ENCODE measurements around the gene RNF213. TPM values are rescaled to one million over a fixed set of nuclear protein-coding genes. Genes with fewer than 3 reads are reported as not detected.

The RNF213 gene
- polyA plus RNA-seq, 1 donor (not counting 4 experiments of a cell fraction or from before 2014, with no cell fraction given): 24.4 TPM

DNA sequence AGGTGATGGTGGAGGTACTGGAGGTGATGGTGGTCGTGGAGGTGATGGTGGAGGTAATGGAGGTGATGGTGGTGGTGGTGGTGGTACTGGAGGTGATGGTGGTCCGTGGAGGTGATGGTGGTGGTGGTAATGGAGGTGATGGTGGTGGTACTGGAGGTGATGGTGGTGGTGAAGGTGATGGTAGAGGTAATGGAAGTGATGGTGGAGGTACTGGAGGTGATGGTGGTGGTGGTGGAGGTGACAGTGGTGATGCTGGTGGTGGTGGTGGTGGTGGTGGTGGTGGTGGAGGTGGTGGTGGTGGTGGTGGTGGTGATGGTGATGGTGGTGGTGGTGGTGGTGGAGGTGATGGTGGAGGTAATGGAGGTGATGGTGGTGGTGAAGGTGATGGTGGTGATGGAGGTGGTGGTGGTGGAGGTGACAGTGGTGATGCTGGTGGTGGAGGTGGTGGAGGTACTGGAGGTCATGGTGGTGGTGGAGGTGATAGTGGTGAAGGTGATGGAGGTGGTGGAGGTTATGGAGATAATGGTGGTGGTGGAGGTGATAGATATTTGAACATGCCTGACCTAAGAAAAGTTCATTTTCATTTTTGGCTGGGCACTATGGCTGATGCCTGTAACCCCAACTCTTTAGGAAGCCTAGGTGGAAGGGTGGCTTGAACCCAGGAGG is 55.0 kb downstream of the RNF213 start:
- Histone ChIP-seq H3K9ac (ENCODE audit: control insufficient read depth, extremely low read depth, insufficient read depth, low read length) (no peak overlapping the region), H3K36me3 (ENCODE audit: control insufficient read depth in 2 of 2, extremely low read depth in 1 of 2, insufficient read depth in 2 of 2, low read length in 2 of 2) (peaks cover 20 to 38% of the 10 kb centered on the region in 2 experiments), H3K9me3 (ENCODE audit: control insufficient read depth, low read depth, low read length) (no peaks in the 10 kb centered on the region), H3K4me1 (ENCODE audit: control insufficient read depth, extremely low read depth, insufficient read depth, low read length) (no peaks in the 10 kb centered on the region), H3K27ac (ENCODE audit: control insufficient read depth, insufficient read depth, low read length) (no peak overlapping the region), H3K4me2 (ENCODE audit: control insufficient read depth, extremely low read depth, insufficient read depth, low read depth, low read length) (no peak overlapping the region), H3K27me3 (ENCODE audit: control insufficient read depth, extremely low read depth, insufficient read depth, low read length) (no peaks in the 10 kb centered on the region), H3K79me2 (ENCODE audit: control insufficient read depth, insufficient read depth, low read length) (no peaks in the 10 kb centered on the region), H3K9me1 (ENCODE audit: control insufficient read depth, extremely low read depth, insufficient read depth, low read length) (no peaks in the 10 kb centered on the region), H3K4me3 (ENCODE audit: control insufficient read depth in 2 of 3, extremely low read depth in 1 of 3, insufficient read depth in 2 of 3, low read depth in 1 of 3, low read length in 3 of 3) (no peak overlapping the region), H4K20me1 (ENCODE audit: control insufficient read depth, extremely low read depth, insufficient read depth, low read length) (no peaks in the 10 kb centered on the region), H2AFZ (ENCODE audit: control insufficient read depth, low read length) (no peak overlapping the region)
- TF ChIP-seq CTCF (optimal IDR thresholded peaks at IDR 0.05 in 1 of 3, IDR thresholded peaks at IDR 0.05 in 1 of 3, conservative IDR thresholded peaks at IDR 0.05 in 1 of 3; ENCODE audit: extremely low read depth in 1 of 3, insufficient read depth in 2 of 3, low read length in 3 of 3) (no peak), EZH2 (IDR thresholded peaks at IDR 0.05; ENCODE audit: low read length) (no peak)
- DNase-seq (ENCODE audit: low read depth, low spot score) (no peak), FAIRE-seq (no peak)
- dilution Hi-C loops (cut with MboI; ENCODE audit: extremely low pct_ligation_motif_present, low sequenced_read_pairs): no loop called here

- H4K20me1 ChIP-seq (ENCODE audit: control insufficient read depth, extremely low read depth, insufficient read depth, low read length): no peaks in the 10 kb centered on the region
- no peaks in the 10 kb centered on the region for H3K4me1 ChIP-seq (ENCODE audit: control insufficient read depth, extremely low read depth, insufficient read depth, low read length)
- no peak overlapping the region for H3K27ac ChIP-seq (ENCODE audit: control insufficient read depth, insufficient read depth, low read length)
- no peaks in the 10 kb centered on the region for H3K9me1 ChIP-seq (ENCODE audit: control insufficient read depth, extremely low read depth, insufficient read depth, low read length)
- no peak overlapping the region for H3K4me2 ChIP-seq (ENCODE audit: control insufficient read depth, extremely low read depth, insufficient read depth, low read depth, low read length)
- H3K9ac ChIP-seq (ENCODE audit: control insufficient read depth, extremely low read depth, insufficient read depth, low read length): no peak overlapping the region
- no peak overlapping the region for H2AFZ ChIP-seq (ENCODE audit: control insufficient read depth, low read length)
- TF ChIP-seq CTCF (optimal IDR thresholded peaks at IDR 0.05 in 1 of 3, IDR thresholded peaks at IDR 0.05 in 1 of 3, conservative IDR thresholded peaks at IDR 0.05 in 1 of 3; ENCODE audit: extremely low read depth in 1 of 3, insufficient read depth in 2 of 3, low read length in 3 of 3) (no peak), EZH2 (IDR thresholded peaks at IDR 0.05; ENCODE audit: low read length) (no peak)
- FAIRE-seq (no peak), DNase-seq (ENCODE audit: low read depth, low spot score) (no peak)
- H3K36me3 ChIP-seq (ENCODE audit: control insufficient read depth in 2 of 2, extremely low read depth in 1 of 2, insufficient read depth in 2 of 2, low read length in 2 of 2): peaks cover 20 to 34% of the 10 kb centered on the region in 2 experiments
- no peaks in the 10 kb centered on the region for H3K79me2 ChIP-seq (ENCODE audit: control insufficient read depth, insufficient read depth, low read length)
- no peak overlapping the region for H3K4me3 ChIP-seq (ENCODE audit: control insufficient read depth in 2 of 3, extremely low read depth in 1 of 3, insufficient read depth in 2 of 3, low read depth in 1 of 3, low read length in 3 of 3)
- no peaks in the 10 kb centered on the region for H3K9me3 ChIP-seq (ENCODE audit: control insufficient read depth, low read depth, low read length)
- H3K27me3 ChIP-seq (ENCODE audit: control insufficient read depth, extremely low read depth, insufficient read depth, low read length): no peaks in the 10 kb centered on the region
- dilution Hi-C loops (cut with MboI; ENCODE audit: extremely low pct_ligation_motif_present, low sequenced_read_pairs): no loop called here
These were observed 55.8 kb downstream of the RNF213 start for GRCh38 chr17:80316431-80316830.

Data from keratinocyte (primary cell).